Fibroblast of lung (primary cell): ENCODE measurements around the gene RHEB.

Experiments used
- EZH2 ChIP-seq: IDR thresholded peaks from 2 replicates; pipeline ENCODE4 v1.5.1; 2012; ENCODE audit warnings: low read length, control low read depth, mild to moderate bottlenecking; ENCODE audit errors: missing control alignments
- TF ChIP-seq, protein P1 (sequence below), 2 donors: IDR thresholded peaks in 1 of 2; conservative IDR thresholded peaks in 1 of 2; 1 replicate in 1 of 2; 2 replicates in 1 of 2; pipeline ENCODE4 v1.5.1; 2011 to 2012; ENCODE audit warnings: low read length in 2 of 2, control low read depth in 1 of 2, inconsistent platforms in 1 of 2, low read depth in 1 of 2, mild to moderate bottlenecking in 1 of 2

DNA sequence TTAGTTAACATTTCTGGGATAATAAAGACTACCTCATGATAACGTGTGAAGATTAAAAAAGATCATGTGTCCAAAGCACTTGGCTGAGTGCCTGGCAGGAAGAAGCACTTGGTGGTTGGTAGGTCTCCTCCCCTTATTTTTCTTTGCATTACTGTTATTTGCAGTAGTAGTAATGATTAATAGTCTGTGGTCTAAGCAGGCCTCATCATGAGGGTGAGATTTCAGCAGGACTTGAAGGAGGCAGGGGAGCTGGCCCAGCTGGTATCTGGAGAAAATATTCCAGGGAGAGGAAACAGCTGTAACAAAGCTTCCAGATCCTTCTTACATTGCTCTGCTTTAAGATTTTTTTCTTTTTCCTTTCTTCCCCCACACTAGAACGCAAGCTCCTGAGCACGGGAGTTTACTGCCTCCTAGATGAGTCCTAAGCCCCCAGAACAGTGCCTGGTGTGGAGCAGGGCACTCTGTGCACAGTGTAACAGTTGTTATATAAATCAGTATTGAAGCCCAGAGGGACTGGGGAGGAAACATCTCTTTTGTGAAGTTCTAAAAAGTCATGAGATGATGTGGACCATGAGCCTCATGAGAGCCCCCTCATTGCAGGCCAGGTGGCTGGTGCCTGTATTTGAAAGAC is 31.1 kb upstream of the RHEB start:
- TF ChIP-seq, protein P1, sequence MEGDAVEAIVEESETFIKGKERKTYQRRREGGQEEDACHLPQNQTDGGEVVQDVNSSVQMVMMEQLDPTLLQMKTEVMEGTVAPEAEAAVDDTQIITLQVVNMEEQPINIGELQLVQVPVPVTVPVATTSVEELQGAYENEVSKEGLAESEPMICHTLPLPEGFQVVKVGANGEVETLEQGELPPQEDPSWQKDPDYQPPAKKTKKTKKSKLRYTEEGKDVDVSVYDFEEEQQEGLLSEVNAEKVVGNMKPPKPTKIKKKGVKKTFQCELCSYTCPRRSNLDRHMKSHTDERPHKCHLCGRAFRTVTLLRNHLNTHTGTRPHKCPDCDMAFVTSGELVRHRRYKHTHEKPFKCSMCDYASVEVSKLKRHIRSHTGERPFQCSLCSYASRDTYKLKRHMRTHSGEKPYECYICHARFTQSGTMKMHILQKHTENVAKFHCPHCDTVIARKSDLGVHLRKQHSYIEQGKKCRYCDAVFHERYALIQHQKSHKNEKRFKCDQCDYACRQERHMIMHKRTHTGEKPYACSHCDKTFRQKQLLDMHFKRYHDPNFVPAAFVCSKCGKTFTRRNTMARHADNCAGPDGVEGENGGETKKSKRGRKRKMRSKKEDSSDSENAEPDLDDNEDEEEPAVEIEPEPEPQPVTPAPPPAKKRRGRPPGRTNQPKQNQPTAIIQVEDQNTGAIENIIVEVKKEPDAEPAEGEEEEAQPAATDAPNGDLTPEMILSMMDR (conservative IDR thresholded peaks at IDR 0.05 in 1 of 2, IDR thresholded peaks at IDR 0.05 in 1 of 2; ENCODE audit: low read depth in 1 of 2, low read length in 2 of 2): no peak
- TF ChIP-seq EZH2: no peak
